ENCODE results near the gene GALNS. TPM values are rescaled to one million over a fixed set of nuclear protein-coding genes. Genes with fewer than 3 reads are reported as not detected.

The GALNS gene, protein sequence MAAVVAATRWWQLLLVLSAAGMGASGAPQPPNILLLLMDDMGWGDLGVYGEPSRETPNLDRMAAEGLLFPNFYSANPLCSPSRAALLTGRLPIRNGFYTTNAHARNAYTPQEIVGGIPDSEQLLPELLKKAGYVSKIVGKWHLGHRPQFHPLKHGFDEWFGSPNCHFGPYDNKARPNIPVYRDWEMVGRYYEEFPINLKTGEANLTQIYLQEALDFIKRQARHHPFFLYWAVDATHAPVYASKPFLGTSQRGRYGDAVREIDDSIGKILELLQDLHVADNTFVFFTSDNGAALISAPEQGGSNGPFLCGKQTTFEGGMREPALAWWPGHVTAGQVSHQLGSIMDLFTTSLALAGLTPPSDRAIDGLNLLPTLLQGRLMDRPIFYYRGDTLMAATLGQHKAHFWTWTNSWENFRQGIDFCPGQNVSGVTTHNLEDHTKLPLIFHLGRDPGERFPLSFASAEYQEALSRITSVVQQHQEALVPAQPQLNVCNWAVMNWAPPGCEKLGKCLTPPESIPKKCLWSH
- 11.6 and 18.5 TPM in 2 replicates for polyA plus RNA-seq (2011; rRNA removed)
- 6.4 and 7.4 TPM in 2 replicates for polyA minus RNA-seq (2011; rRNA and poly(A)+ RNA removed)

DNA sequence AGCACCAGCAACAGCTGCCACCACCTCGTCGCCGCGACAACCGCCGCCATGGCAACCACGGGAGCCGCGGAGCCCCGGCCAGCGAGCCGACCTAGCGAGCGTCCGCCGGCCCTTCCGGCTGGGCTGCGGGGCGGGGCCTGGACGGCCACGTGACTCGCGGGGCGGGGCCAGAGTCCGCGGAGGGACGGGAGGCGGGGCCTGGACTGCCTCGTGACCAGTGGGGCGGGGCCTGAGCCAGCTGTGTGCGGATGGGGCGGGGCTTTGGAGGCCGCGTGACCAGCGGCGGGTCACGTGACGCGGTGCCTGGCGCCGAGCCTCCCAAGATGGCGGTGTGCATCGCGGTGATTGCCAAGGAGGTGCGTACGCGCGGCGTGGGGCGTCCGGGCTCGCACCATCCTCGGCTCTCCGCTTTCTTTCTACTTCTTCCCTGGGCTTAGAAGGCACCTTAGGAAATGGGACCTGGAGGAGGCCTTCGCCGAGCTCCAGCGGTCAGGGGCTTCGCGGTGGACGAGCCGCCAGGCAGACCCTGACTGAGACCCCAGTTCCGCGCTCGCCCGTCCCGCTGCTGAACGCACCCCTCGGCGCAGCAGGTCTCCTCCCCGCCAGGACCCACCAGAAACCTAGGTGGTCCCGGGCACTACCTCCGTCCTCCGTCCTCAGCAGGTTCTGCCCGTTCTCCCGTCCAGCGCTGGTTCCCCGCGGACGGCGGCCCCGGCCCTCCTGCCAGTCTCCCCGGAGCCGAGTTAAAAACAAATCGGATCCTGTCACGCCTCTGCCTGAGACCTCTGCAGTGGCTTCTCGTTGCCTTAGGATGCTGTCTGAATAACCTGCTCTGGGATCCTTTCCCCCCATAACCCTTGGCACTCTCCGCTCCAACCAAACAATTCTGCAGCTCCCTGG lies at the start of gene GALNS, which contains the start of gene TRAPPC2L:
GALNS (minus strand) TSS at position 120 of the 900 bp plus-strand sequence; CDS start at position 50, 70 bp downstream.
TRAPPC2L (plus strand) TSS at position 300 of the 900 bp plus-strand sequence; CDS start at position 324, 24 bp downstream.
- ChIA-PET CTCF (interaction anchor here (0.8 to 2.2 kb wide), 11 partner anchors 10 to 314 kb away, joined by 3 to 16 read pairs (median 4); partner anchors contain the start of genes ACSF3 and PABPN1L), POLR2A (interaction anchor here (0.5 to 1.2 kb wide), 7 partner anchors 8 to 361 kb away, joined by 3 to 6 read pairs (median 3); partner anchors contain the start of genes APRT and ZNF778)
- TF ChIP-seq, protein P1, sequence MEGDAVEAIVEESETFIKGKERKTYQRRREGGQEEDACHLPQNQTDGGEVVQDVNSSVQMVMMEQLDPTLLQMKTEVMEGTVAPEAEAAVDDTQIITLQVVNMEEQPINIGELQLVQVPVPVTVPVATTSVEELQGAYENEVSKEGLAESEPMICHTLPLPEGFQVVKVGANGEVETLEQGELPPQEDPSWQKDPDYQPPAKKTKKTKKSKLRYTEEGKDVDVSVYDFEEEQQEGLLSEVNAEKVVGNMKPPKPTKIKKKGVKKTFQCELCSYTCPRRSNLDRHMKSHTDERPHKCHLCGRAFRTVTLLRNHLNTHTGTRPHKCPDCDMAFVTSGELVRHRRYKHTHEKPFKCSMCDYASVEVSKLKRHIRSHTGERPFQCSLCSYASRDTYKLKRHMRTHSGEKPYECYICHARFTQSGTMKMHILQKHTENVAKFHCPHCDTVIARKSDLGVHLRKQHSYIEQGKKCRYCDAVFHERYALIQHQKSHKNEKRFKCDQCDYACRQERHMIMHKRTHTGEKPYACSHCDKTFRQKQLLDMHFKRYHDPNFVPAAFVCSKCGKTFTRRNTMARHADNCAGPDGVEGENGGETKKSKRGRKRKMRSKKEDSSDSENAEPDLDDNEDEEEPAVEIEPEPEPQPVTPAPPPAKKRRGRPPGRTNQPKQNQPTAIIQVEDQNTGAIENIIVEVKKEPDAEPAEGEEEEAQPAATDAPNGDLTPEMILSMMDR (IDR thresholded peaks at IDR 0.05; ENCODE audit: low read depth, low read length): no peak
- Histone ChIP-seq H3K4me3 (ENCODE audit: low read depth, low read length) (peak within 1 kb of the TSS; percentile 96), H3K27ac (ENCODE audit: low read depth, low read length) (peak within 1 kb of the TSS; percentile 47), H3K9me3 (ENCODE audit: control insufficient read depth, insufficient read depth, low read length) (no peaks in the 10 kb centered on the region; the same call in 1 of the 2 replicates), H3K27me3 (ENCODE audit: control insufficient read depth, insufficient read depth, low read length) (no peaks in the 10 kb centered on the region)
- DNase-seq (ENCODE audit: low read depth, low spot score): peak; percentile 86

DNA sequence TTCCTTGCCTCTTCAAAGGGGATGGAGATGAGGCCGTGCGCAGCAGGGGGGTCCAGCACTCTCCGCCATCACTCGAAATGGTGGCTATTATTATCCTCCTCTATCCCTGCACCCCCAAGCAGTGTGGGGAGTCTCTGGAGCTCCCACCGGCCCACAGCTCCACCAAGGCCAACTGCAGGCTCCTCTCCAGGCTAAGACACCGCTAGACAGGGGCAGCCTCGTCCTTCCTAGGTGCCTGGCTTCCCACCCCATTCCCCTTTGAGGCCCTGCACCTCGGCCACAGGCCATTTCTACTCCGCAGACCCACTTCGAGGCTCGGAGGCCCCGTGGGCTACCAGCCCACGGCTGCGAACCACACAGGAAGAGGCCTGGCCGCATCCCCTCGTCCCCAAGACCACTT lies 49.3 kb upstream of the GALNS start:
- Histone ChIP-seq H3K4me3 (ENCODE audit: low read depth, low read length) (no peak overlapping the region), H3K27ac (ENCODE audit: low read depth, low read length) (no peak overlapping the region), H3K9me3 (ENCODE audit: control insufficient read depth, insufficient read depth, low read length) (peaks cover 3% of the 10 kb centered on the region; the same call in 1 of the 2 replicates), H3K27me3 (ENCODE audit: control insufficient read depth, insufficient read depth, low read length) (peaks cover 26% of the 10 kb centered on the region)
- no peak for DNase-seq (ENCODE audit: low read depth, low spot score)
- POLR2A ChIA-PET: no interaction called here
- CTCF ChIA-PET: interaction anchor here (0.6 kb wide), 1 partner anchor 942 kb away, joined by 3 read pairs; no protein-coding TSS in a partner anchor
- TF ChIP-seq, protein P1 (IDR thresholded peaks at IDR 0.05; ENCODE audit: low read depth, low read length): no peak

DNA sequence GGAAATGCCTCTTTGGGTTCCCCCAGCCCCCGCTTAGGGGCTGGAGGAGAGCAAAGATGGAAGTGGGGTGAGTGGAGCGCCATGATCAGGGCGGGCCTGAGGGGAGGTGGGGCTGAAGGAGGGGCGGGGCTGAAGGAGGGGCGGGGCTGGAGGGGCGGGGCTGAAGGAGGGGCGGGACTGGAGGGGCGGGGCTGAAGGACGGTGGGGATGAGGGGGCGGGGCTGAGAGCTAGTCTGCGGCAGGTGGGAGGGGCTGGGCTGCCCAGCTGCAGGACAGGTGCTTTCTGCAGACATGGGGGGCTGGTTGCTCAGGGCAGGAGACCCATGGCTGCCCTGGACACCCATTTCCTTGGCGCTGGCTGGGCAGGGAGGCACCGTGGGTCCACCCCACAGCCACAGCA lies 48.8 kb upstream of the GALNS start:
- Histone ChIP-seq H3K27me3 (ENCODE audit: control insufficient read depth, insufficient read depth, low read length) (peaks cover 26% of the 10 kb centered on the region), H3K4me3 (ENCODE audit: low read depth, low read length) (no peak overlapping the region), H3K27ac (ENCODE audit: low read depth, low read length) (no peak overlapping the region), H3K9me3 (ENCODE audit: control insufficient read depth, insufficient read depth, low read length) (peaks cover 3% of the 10 kb centered on the region; the same call in 1 of the 2 replicates)
- ChIA-PET CTCF (interaction anchor here (0.6 kb wide), 1 partner anchor 942 kb away, joined by 3 read pairs; no protein-coding TSS in a partner anchor), POLR2A (no interaction called here)
- TF ChIP-seq, protein P1 (IDR thresholded peaks at IDR 0.05; ENCODE audit: low read depth, low read length): no peak
- no peak for DNase-seq (ENCODE audit: low read depth, low spot score)

DNA sequence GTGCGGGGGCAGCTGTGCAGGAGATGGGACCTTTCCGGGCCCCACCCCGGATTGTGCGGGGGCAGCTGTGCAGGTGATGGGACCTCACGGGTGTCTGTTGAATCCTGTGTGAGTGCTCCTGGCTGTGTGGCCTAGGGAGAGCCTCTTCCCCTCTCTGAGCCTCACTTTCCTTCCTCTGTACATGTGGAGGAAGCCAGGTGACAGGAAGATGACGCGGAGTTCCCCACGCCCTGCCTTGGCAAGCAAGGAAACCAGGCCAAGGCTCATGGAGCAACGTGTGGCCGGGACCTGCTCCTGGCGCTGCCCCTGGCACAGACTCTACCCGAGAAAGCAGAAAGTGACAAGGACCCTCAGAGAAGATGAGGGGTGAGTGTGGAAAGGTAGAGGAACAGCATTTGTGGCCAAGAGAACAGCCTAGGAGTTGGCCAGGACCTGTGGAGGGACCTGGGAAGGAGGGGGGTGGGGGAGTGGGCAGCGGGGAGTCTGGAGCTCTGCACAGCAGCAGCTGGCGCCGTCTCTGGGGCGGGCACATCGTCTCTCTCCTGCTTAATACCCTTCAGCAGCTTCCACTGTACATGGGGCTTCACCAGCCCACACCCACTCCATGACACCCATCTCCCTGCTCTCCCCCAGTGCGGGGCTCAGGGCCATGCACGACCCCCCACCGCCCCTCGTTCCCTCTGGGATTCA lies 48.1 kb upstream of the GALNS start:
- Histone ChIP-seq H3K9me3 (ENCODE audit: control insufficient read depth, insufficient read depth, low read length) (peaks cover 3% of the 10 kb centered on the region; the same call in 1 of the 2 replicates), H3K27me3 (ENCODE audit: control insufficient read depth, insufficient read depth, low read length) (peaks cover 27% of the 10 kb centered on the region), H3K27ac (ENCODE audit: low read depth, low read length) (no peak overlapping the region), H3K4me3 (ENCODE audit: low read depth, low read length) (no peak overlapping the region)
- POLR2A ChIA-PET: no interaction called here
- no peak for DNase-seq (ENCODE audit: low read depth, low spot score)
- CTCF ChIA-PET: no interaction called here
- TF ChIP-seq, protein P1 (IDR thresholded peaks at IDR 0.05; ENCODE audit: low read depth, low read length): no peak

Data from AG04450 (cell line).